HG03025 (cell line): ENCODE results near the gene MARCHF6.
"Not testable (repeated sequence)": the region's sequence is repeated elsewhere in the genome, so short reads cannot be mapped to it uniquely, and the experiment has no call there.

ENCODE experiments used
- ATAC-seq: cut with Tn5 transposase; IDR thresholded peaks from one replicate; pipeline ENCODE4 v1.9.1; 2021; ENCODE audit warnings: mild to moderate bottlenecking, moderate library complexity; ENCODE audit not compliant: unreplicated experiment, low FRiP score

MARCHF6 gene, protein sequence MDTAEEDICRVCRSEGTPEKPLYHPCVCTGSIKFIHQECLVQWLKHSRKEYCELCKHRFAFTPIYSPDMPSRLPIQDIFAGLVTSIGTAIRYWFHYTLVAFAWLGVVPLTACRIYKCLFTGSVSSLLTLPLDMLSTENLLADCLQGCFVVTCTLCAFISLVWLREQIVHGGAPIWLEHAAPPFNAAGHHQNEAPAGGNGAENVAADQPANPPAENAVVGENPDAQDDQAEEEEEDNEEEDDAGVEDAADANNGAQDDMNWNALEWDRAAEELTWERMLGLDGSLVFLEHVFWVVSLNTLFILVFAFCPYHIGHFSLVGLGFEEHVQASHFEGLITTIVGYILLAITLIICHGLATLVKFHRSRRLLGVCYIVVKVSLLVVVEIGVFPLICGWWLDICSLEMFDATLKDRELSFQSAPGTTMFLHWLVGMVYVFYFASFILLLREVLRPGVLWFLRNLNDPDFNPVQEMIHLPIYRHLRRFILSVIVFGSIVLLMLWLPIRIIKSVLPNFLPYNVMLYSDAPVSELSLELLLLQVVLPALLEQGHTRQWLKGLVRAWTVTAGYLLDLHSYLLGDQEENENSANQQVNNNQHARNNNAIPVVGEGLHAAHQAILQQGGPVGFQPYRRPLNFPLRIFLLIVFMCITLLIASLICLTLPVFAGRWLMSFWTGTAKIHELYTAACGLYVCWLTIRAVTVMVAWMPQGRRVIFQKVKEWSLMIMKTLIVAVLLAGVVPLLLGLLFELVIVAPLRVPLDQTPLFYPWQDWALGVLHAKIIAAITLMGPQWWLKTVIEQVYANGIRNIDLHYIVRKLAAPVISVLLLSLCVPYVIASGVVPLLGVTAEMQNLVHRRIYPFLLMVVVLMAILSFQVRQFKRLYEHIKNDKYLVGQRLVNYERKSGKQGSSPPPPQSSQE

GRCh38 chr5:10353241-10354047, at the start of gene MARCHF6:
MARCHF6 (plus strand) TSS chr5:10353695; CDS start chr5:10353899, 204 bp downstream.
- peak; percentile 86 for ATAC-seq

DNA sequence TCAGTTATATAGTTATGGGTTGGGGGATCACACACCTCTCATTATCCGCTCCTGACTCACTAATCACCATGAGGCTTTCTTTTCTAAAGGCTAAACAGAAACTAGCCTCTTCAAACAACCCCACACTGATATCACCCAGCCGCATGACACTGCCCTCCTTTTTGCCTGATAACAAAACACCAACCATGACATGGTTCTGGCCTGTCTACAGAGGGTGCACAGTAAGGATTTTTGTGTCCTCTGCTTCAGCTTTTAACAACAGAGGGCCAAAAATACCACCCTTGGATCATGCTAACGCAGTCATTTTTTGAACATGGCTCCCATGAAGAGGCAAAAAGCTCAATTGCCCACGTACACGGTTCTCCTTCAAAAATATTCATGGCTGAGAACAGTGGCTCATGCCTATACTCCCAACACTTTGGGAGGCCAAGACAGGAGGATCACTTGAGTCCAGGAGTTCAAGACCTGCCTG, 49.8 kb upstream of the MARCHF6 start:
- no peak for ATAC-seq

DNA sequence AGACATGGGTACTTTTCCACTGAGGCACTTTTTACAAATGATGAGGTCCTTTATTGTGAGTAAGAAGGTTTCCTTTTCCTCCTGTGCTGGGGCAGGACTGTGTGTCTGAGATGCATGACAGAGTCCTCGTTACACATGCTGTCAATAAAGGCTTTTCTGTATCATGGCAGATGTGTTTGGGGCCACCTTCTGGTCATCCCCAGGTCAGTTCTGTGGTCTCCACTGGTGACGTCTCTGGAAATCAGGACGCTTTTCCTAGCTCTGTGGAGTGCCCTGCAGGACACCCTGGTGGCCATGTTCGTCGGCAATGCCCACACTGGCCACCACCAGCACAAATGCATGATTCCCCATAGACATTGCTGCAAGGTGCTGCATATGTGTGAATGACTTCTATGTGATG, 48.6 kb upstream of the MARCHF6 start:
- no peak for ATAC-seq

GRCh38 chr5:10306114-10306513, 47.4 kb upstream of the MARCHF6 start:
- ATAC-seq: no peak

GRCh38 chr5:10306806-10307205, 46.7 kb upstream of the MARCHF6 start:
- ATAC-seq: no peak

GRCh38 chr5:10307206-10308148, 46.0 kb upstream of the MARCHF6 start, which contains the start of gene CMBL:
CMBL (minus strand) TSS chr5:10307902; CDS start chr5:10290762, 17,140 bp downstream.
- ATAC-seq: peak; percentile 74

GRCh38 chr5:10308844-10309243, 44.7 kb upstream of the MARCHF6 start:
- ATAC-seq: no peak

DNA sequence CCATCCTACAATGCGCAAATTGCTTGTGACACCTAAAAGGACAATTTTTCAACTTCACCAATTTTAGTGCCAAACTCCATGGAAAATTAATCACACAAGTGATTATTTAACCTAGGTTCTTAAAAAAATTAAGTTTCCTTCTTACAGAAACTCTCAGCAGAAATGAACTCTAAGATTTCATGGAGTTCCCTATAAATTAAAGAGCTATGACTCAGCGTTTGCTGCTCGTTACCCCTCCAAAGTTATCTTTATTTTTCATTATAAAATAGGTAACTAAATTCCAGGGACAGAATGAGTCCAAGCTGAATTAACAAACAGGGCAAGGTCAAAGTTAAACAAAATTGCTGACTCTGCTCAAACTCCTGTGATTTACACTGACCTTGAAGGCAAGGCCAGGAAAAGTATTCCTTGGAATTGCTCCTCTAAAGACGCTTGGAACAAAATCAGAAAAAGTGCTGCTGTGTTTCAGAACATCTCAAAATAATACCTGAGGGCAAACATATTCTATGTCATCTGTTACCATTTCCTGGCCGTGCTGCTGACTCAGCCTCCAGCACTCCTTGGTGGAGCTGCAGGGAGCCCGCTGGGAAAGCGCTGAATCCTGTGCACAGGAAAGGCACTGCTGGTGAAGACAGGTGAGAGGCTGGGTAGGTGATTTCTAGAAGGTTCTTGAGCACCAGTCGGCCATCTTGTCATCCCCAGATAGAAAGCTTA, 43.3 kb upstream of the MARCHF6 start:
- ATAC-seq: no peak

DNA sequence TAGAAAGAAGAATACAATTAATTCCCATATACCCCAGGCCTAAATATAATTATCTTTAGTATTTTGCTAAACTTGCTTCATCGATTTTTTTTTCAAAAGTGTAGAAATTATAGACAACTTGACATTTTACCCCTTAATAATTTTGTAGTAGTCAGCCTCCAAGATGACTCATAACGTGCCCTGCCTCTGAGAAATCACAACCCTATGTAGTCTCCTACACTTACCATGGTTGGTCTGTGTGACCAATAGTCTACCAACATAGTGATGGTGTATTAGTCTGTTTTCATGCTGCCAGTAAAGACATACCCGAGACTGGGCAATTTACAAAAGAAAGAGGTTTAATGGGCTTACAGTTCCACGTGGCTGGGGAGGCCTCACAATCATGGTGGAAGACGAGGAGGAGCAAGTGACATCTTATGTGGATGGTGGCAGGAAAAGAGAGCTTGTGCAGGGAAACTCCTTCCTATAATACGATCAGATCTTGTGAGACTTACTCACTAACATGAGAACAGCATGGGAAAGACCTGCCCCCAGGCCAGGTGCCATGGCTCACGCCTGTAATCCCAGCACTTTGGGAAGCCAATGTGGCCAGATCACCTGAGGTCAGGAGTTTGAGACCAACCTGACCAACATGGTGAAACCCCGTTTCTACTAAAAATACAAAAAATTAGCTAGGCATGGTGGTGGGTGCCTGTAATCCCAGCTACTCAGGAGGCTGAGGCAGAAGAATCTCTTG, 42.5 kb upstream of the MARCHF6 start:
- not testable (repeated sequence) for ATAC-seq

- ATAC-seq: no peak
Measured at GRCh38 chr5:10311595-10312425, 41.7 kb upstream of the MARCHF6 start.

DNA sequence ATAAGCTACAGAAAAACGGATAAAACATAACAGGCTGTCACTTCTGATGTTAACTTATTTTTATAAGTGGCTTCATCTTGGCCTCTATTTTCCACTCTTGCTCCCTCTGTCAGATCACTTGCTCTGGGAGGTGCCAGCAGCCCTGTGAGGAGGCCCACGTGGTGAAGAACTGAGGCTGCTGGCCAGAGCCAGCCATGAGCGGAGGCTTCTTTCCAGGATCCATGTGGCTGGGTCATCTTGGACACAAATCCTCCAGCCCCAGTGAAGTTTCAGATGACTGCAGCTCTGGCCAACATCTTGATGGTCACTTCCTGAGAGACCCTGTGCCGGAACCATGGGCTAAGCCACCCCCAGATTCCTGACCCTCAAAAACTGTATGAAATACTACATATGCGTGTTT, 38.3 kb upstream of the MARCHF6 start:
- ATAC-seq: no peak

DNA sequence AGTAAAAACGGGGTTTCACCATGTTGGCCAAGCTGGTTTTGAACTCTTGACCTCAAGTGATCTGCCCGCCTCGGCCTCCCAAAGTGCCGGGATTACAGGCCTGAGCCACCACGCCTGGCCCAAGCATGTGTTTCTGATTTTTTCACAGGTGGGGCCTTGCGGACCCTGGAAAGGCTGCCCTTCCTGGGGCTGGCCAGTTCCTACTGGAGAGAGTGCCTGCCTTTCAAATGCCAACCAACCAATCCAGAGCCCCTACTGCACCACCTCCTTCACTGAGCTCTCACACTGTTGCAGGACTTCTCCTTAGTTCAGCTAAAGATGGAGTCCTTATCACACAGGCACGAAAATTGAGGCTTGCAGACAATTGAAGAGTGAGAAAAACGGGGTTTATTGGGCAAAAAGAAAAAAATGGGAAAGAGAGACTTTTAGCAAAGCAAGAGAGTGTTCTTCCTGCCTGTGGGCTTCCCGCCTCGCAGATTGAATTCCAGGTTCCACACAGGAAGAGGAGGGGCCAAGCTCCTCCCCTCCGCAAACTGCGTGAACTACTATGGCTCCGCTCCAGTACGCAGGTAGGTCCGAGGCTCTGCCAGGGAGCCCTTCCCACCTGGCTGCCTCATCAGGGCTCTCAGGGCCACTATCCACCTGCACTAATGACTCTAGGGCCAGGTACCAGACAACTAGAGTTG, 37.5 kb upstream of the MARCHF6 start:
- ATAC-seq: no peak

DNA sequence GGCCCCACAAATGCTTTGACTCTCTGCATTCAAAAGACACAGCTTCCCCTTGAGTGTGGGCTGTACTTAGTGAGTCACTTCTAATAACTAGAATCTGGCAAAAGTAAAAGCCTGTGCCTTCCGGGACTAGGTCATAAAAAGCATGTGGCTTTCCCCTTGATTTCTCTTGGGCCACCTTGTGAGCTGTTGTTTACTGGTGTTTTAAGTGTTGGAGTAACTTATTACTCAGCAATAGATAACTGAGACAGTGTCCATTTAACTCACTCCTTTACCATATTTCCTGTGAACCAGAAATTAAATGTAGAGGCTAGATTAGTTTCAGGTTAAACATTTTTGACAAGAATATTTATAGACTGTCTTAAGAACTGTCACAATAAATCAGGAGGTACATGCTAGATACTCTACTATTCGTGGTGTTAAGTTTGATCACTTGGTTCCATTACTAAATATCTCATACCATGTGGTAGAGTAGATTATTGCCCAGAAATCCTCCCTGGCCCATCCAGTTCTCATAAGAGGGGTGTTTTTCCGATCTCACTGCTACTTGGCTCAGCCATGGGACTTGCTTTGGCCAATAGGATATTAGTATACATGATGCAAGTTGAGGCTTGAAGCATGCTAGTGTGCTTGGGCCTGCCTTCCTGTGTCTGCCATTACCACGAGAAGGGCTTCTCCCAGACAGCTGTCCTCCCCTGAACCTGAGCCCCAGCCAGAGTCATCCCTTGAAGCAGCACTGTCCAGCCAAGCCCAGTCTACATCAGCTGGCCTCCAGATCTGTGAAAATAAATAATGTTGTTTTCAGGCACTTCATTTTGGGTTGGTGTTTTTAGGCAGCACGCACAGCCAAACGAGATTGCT, 35.4 kb upstream of the MARCHF6 start:
- ATAC-seq: no peak

GRCh38 chr5:10319202-10319851, 34.2 kb upstream of the MARCHF6 start:
- no peak for ATAC-seq

GRCh38 chr5:10320793-10321192, 32.7 kb upstream of the MARCHF6 start:
- no peak for ATAC-seq
